ENCODE data around the gene ATF7. TPM values are rescaled to one million over a fixed set of nuclear protein-coding genes. Genes with fewer than 3 reads are reported as not detected.
A peak's percentile ranks its signal among the peaks of the same experiment; 100 is the strongest.

ATF7 gene
- total RNA-seq, 1 experiment from 2014 or later, result 24.7 TPM

GRCh38 chr12:53626702-53627169 lies 554 bp upstream of the ATF7 start:
- Histone ChIP-seq H3K27me3 (ENCODE audit: insufficient read depth, low read depth) (no peaks in the 10 kb centered on the region), H3K4me3 (peak overlapping the region; percentile 82), H3K9me2 (ENCODE audit: insufficient read depth) (no peaks in the 10 kb centered on the region), H3K79me2 (ENCODE audit: low read depth) (peaks cover 38% of the 10 kb centered on the region), H3K4me2 (peak overlapping the region; percentile 100), H3K27ac (0 out of 2 replicates have a peak overlapping the region, but pooled peaks have one; percentile 17), H2AFZ (peak overlapping the region; percentile 84), H3F3A (ENCODE audit: insufficient read depth, low read depth) (0 out of 2 replicates have a peak, but pooled peaks cover 6% of the 10 kb centered on the region), H3K36me3 (ENCODE audit: low read depth) (no peaks in the 10 kb centered on the region), H3K4me1 (replicated peaks; ENCODE audit: insufficient read depth) (peaks cover 29% of the 10 kb centered on the region), H3K9me3 (ENCODE audit: insufficient read depth, low read depth) (no peaks in the 10 kb centered on the region), H4K20me1 (ENCODE audit: insufficient read depth) (no peaks in the 10 kb centered on the region)
- no peak for DNase-seq
- ChIA-PET POLR2A (ENCODE audit: unreplicated experiment) (no interaction called here), CTCF (interaction anchor here (0.5 to 0.6 kb wide), 2 partner anchors 25 to 174 kb away, joined by 4 to 5 read pairs; no protein-coding TSS in a partner anchor)
- BruUV-seq (replicated peaks), result TSS peak; percentile 52
- intact Hi-C loops (cut with micrococcal nuclease; ENCODE audit: unreplicated experiment), result loop anchor here (1.0 kb wide), 1 partner anchor 50 kb away; the partner anchor contains the start of gene ATP5MC2
- no peak for TF ChIP-seq CTCF (conservative IDR thresholded peaks at IDR 0.05)
- no peak for TF ChIP-seq EZH2 (IDR thresholded peaks at IDR 0.05; ENCODE audit: low read depth)

- BruUV-seq (replicated peaks), result no TSS peak
- ChIA-PET POLR2A (ENCODE audit: unreplicated experiment) (interaction anchor here (0.5 to 0.7 kb wide), 3 partner anchors 28 to 252 kb away, joined by 6 to 13 read pairs (median 7); no protein-coding TSS in a partner anchor), CTCF (interaction anchor here (0.6 to 0.7 kb wide), 3 partner anchors 45 to 131 kb away, joined by 3 to 5 read pairs (median 3); no protein-coding TSS in a partner anchor)
- Histone ChIP-seq H3K79me2 (ENCODE audit: low read depth) (peaks cover 51% of the 10 kb centered on the region), H3K4me3 (peak overlapping the region; percentile 82), H3K4me1 (replicated peaks; ENCODE audit: insufficient read depth) (peaks cover 29% of the 10 kb centered on the region), H3K36me3 (ENCODE audit: low read depth) (no peaks in the 10 kb centered on the region), H3K27ac (peak overlapping the region; percentile 72), H4K20me1 (ENCODE audit: insufficient read depth) (no peaks in the 10 kb centered on the region; the same call in 1 of the 2 replicates), H3F3A (ENCODE audit: insufficient read depth, low read depth) (0 out of 2 replicates have a peak, but pooled peaks cover 6% of the 10 kb centered on the region), H2AFZ (peak overlapping the region; percentile 84), H3K9me3 (ENCODE audit: insufficient read depth, low read depth) (no peaks in the 10 kb centered on the region), H3K9me2 (ENCODE audit: insufficient read depth) (no peaks in the 10 kb centered on the region), H3K27me3 (ENCODE audit: insufficient read depth, low read depth) (no peaks in the 10 kb centered on the region), H3K4me2 (peak overlapping the region; percentile 100)
- intact Hi-C loops (cut with micrococcal nuclease; ENCODE audit: unreplicated experiment), result no loop called here
- DNase-seq, result no peak
- TF ChIP-seq CTCF (conservative IDR thresholded peaks at IDR 0.05), result no peak
- no peak for TF ChIP-seq EZH2 (IDR thresholded peaks at IDR 0.05; ENCODE audit: low read depth)
Observed at GRCh38 chr12:53625373-53625945, 723 bp downstream of the ATF7 start.

- no peaks in the 10 kb centered on the region; the same call in 1 of the 2 replicates for H4K20me1 ChIP-seq (ENCODE audit: insufficient read depth)
- H2AFZ ChIP-seq, result no peak overlapping the region
- intact Hi-C loops (cut with micrococcal nuclease; ENCODE audit: unreplicated experiment), result no loop called here
- POLR2A ChIA-PET (ENCODE audit: unreplicated experiment), result interaction anchor here (0.6 to 0.7 kb wide), 2 partner anchors 251 to 546 kb away, joined by 7 to 9 read pairs; partner anchors contain the start of gene SPRYD3
- H3K27me3 ChIP-seq (ENCODE audit: insufficient read depth, low read depth), result no peaks in the 10 kb centered on the region
- H3K27ac ChIP-seq, result no peak overlapping the region
- no peaks in the 10 kb centered on the region for H3K36me3 ChIP-seq (ENCODE audit: low read depth)
- H3K4me2 ChIP-seq, result peak overlapping the region; percentile 100
- no peaks in the 10 kb centered on the region for H3K9me3 ChIP-seq (ENCODE audit: insufficient read depth, low read depth)
- no peaks in the 10 kb centered on the region for H3K9me2 ChIP-seq (ENCODE audit: insufficient read depth)
- peaks cover 53% of the 10 kb centered on the region for H3K79me2 ChIP-seq (ENCODE audit: low read depth)
- BruUV-seq (replicated peaks), result TSS peak; percentile 31
- CTCF ChIA-PET, result interaction anchor here (0.5 to 0.6 kb wide), 2 partner anchors 45 to 79 kb away, joined by 3 read pairs; no protein-coding TSS in a partner anchor
- H3F3A ChIP-seq (ENCODE audit: insufficient read depth, low read depth), result 0 out of 2 replicates have a peak, but pooled peaks cover 6% of the 10 kb centered on the region
- DNase-seq, result no peak
- H3K4me3 ChIP-seq, result peak overlapping the region; percentile 82
- peaks cover 29% of the 10 kb centered on the region for H3K4me1 ChIP-seq (replicated peaks; ENCODE audit: insufficient read depth)
- no peak for TF ChIP-seq EZH2 (IDR thresholded peaks at IDR 0.05; ENCODE audit: low read depth)
Observed at GRCh38 chr12:53624956-53625355, 1.2 kb downstream of the ATF7 start.

Data from PC-9 (cell line).